Measurements from ENCODE around the gene ABHD18.

DNA sequence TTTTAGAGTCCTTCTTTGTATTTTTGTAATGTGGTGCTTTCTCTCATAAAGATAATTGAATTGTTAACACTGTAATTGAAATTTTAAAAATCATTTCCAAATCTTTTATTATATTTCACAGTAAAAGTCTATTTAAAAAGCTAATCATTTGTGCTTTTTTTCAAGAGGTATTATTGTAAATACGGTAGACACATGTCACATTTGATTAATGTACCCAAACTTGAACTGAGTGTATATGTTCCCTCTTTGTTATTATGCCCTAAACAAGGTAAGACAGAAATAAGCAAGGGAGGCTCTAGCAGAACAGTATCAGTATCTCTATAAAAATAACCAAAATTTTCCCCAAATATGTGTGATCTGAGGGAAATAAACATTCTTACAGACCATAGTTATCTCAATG, 74.4 kb downstream of the ABHD18 start:
- TF ChIP-seq CTCF (conservative IDR thresholded peaks at IDR 0.05) = no peak
- TF ChIP-seq ZFX (IDR thresholded peaks at IDR 0.05) = no peak
